Mesodermal cell (in vitro differentiated cells): Measurements from ENCODE around the gene STXBP2.

Experiments
- H3K27ac ChIP-seq: 2 replicates; pipeline ENCODE4 v1.7.0; 2013; ENCODE audit warnings: mild to moderate bottlenecking, low read depth, low read length, moderate library complexity; ENCODE audit not compliant: severe bottlenecking
- H3K36me3 ChIP-seq: 2 replicates; pipeline ENCODE4 v1.7.1; 2013; ENCODE audit warnings: mild to moderate bottlenecking, low read length, moderate library complexity; ENCODE audit not compliant: control insufficient read depth, insufficient read depth
- H3K4me1 ChIP-seq: one replicate; pipeline ENCODE4 v1.7.1; 2013; ENCODE audit warnings: mild to moderate bottlenecking, low read length; ENCODE audit not compliant: insufficient read depth, control insufficient read depth, poor library complexity, severe bottlenecking
- H3K4me3 ChIP-seq: 2 replicates; pipeline ENCODE4 v1.7.0; 2013; ENCODE audit warnings: low read length, control low read depth, mild to moderate bottlenecking; ENCODE audit not compliant: insufficient read depth, poor library complexity, severe bottlenecking; ENCODE audit errors: extremely low read depth
- H3K9me3 ChIP-seq: 2 replicates; pipeline ENCODE4 v1.7.1; 2013; ENCODE audit warnings: mild to moderate bottlenecking, low read length, moderate library complexity; ENCODE audit not compliant: control insufficient read depth
- WGBS, 2 experiments: methylation state at CpG; one replicate each; pipeline ENCODE4 v1.1.5; 2013; ENCODE audit warnings: missing lambda C conversion rate in 2 of 2; ENCODE audit not compliant: insufficient coverage in 2 of 2; 5-methylcytosine and 5-hydroxymethylcytosine counted together

The STXBP2 gene

DNA sequence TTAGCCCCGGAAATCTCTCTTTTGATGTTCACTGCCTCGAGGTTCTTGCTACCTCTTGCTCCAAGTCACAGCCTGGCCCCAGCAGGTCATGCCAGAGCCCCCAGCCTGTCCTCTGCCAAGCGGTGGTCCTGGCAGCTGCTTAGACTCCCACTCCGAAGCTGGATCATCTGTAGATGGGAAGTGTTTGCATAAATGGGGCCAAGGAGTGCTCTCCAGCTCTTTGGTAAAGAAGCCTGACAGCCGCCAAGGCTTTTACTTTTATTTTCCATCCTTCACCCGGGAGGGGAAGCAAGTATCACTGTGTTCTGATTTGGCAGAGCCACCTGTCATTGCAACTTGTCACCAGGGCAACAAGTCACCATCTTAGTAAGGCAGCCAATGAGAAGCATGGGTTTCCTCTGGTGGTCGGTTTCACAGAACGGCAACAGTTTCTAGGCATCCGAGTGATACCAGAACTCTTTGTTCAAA lies 21.3 kb downstream of the STXBP2 start:
- no peaks in the 10 kb centered on the region for H3K4me1 ChIP-seq
- no peaks in the 10 kb centered on the region for H3K36me3 ChIP-seq
- no peak overlapping the region for H3K4me3 ChIP-seq
- no peak overlapping the region for H3K27ac ChIP-seq
- WGBS, 2 experiments: 30 to 51% methylated on average over 4 to 9 of the region's 9 CpGs
- no peaks in the 10 kb centered on the region for H3K9me3 ChIP-seq

DNA sequence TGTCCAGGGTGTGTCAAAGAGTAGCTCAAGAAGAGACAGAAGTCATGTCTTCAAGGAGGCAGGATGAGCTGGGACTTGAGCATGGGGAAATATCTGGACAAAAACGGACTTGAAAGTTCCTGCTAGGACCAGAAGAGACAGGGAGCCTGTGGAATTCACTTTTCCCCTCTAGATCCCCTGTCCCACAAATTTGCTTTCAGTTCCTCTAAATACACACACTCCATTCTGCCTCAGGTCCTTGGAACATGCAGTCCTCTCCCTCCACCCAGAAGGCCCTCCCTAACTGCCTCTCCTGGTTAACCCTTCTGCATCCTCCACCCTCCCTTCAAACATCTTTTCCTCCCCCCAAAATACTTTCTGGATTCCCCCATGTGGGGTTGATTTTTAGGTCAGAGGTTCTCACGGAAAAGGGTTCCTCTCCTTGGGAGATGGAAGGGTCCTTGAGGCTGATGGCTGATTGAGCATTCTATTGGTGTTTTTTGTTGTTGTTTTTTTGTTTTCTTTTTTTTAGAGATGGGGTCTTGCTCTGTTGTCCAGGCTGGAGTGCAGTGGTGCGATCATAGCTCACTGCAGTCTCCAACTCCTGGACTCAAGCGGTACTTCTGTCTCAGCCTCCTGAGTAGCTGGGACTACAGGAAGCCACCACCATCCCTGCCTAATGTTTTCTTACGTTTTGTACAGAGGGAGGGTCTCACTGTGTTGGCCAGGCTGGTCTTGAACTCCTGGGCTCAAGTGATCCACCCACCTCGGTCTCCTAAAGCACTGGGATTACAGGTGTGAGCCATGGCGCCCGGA lies 25.0 kb downstream of the STXBP2 start:
- H3K9me3 ChIP-seq: no peaks in the 10 kb centered on the region
- 70 to 80% methylated on average over 3 to 5 of the region's 8 CpGs for WGBS, 2 experiments
- no peaks in the 10 kb centered on the region for H3K4me1 ChIP-seq
- H3K4me3 ChIP-seq: no peak overlapping the region
- H3K27ac ChIP-seq: no peak overlapping the region
- H3K36me3 ChIP-seq: no peaks in the 10 kb centered on the region

- Histone ChIP-seq H3K27ac (no peak overlapping the region), H3K4me3 (no peak overlapping the region), H3K9me3 (no peaks in the 10 kb centered on the region), H3K4me1 (no peaks in the 10 kb centered on the region), H3K36me3 (no peaks in the 10 kb centered on the region)
- 86 to 91% methylated on average over 9 to 11 of the region's 14 CpGs for WGBS, 2 experiments
Observed at GRCh38 chr19:7662657-7663056, 25.7 kb downstream of the STXBP2 start.

DNA sequence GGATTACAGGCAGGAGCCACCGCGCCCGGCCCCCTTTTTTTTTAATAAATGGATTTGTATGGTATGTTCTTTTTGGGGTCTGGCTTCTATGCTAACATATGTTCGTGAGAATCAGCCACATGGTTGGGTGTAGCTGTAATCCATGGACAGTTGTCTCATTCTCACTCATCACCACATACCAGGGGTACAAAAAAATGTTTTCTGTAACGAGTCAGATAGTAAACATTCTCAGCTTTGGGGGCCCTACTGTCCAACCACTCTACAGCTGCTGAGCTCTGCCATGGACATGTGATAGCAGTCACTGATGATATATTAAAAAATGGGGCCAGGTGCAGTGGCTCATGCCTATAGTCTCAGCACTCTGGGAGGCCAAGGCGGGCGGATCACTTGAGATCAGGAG lies 26.8 kb downstream of the STXBP2 start:
- Histone ChIP-seq H3K27ac (no peak overlapping the region), H3K9me3 (no peaks in the 10 kb centered on the region), H3K36me3 (no peaks in the 10 kb centered on the region), H3K4me1 (no peaks in the 10 kb centered on the region), H3K4me3 (no peak overlapping the region)
- WGBS, 2 experiments: 75 to 89% methylated on average over 2 to 3 of the region's 7 CpGs

GRCh38 chr19:7665076-7665475 lies 28.2 kb downstream of the STXBP2 start:
- no peaks in the 10 kb centered on the region for H3K9me3 ChIP-seq
- no peaks in the 10 kb centered on the region for H3K36me3 ChIP-seq
- H3K4me1 ChIP-seq: no peaks in the 10 kb centered on the region
- 88 to 89% methylated on average over 3 to 4 of the region's 4 CpGs for WGBS, 2 experiments
- no peak overlapping the region for H3K27ac ChIP-seq
- H3K4me3 ChIP-seq: no peak overlapping the region

DNA sequence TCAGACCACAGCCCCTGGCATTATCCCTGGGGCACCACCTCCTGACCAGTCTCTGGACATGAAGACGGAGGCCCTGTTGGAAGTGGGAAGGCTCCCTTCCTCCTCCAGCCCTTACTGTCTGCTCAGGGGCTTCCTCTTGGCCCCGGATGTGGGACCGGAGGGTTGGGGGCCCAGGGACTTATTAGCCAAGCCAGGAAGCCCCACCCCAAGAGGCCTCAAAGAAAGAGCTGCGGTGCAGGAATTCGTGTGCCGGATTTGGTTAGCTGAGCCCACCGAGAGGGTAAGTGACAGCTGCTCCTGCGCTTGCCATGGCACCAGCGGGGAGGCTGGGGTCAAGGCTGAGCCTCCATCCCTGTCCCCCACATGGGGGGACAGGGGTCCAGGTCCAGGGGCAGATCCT lies 31.9 kb downstream of the STXBP2 start, which contains the start of gene RETN:
TSS of gene RETN (plus strand) at position 208 of the 400 bp plus-strand sequence. CDS start 278 bp downstream, outside the sequence.
- Histone ChIP-seq H3K36me3 (no peaks in the 10 kb centered on the region), H3K4me1 (no peaks in the 10 kb centered on the region), H3K9me3 (no peaks in the 10 kb centered on the region), H3K4me3 (no peak within 1 kb of the TSS), H3K27ac (no peak within 1 kb of the TSS)
- WGBS, 2 experiments: 68 to 79% methylated on average over 7 to 9 of the region's 9 CpGs

DNA sequence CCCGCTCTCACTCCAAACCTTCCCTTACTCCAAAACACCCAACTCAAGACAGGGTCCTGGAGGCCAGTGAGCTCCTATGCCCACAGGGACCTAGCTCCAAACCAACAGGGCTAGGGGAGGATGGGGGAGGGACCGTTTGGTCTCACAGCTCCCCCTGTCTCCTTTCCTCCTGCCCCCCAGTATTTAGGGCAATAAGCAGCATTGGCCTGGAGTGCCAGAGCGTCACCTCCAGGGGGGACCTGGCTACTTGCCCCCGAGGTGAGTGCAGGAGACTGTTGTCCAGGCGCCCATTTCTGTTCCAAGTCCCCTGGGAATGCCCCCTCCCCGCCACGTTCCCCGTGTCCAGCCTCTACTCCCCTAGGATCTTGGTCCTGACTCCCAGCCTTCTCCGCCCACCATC lies 32.7 kb downstream of the STXBP2 start:
- Histone ChIP-seq H3K36me3 (no peaks in the 10 kb centered on the region), H3K9me3 (no peaks in the 10 kb centered on the region), H3K27ac (no peak overlapping the region), H3K4me3 (no peak overlapping the region), H3K4me1 (no peaks in the 10 kb centered on the region)
- 34 to 44% methylated on average over 5 to 8 of the region's 9 CpGs for WGBS, 2 experiments

DNA sequence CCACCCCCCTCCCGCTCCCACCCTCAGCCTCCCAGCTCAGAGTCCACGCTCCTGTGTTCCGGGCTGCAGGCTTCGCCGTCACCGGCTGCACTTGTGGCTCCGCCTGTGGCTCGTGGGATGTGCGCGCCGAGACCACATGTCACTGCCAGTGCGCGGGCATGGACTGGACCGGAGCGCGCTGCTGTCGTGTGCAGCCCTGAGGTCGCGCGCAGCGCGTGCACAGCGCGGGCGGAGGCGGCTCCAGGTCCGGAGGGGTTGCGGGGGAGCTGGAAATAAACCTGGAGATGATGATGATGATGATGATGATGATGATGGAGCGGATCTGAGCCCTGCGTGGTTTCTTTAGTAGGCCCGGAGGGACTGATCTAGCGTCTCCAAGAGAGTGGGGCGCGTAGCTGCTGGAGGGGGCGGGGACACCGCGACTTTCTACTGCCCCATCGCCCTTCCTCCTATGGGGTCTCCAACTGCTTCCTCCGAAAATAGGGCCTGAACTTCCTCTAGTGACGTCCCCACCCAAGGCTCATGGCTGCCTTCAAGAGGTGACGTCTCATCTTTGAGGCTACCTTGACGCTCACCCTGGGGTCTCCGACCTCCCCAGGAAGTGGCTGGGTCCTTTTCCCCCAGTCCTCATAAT lies 33.4 kb downstream of the STXBP2 start:
- peak overlapping the region; percentile 3 for H3K4me3 ChIP-seq
- 9 to 16% methylated on average over 31 to 39 of the region's 43 CpGs for WGBS, 2 experiments
- no peak overlapping the region for H3K27ac ChIP-seq
- H3K4me1 ChIP-seq: no peaks in the 10 kb centered on the region
- no peaks in the 10 kb centered on the region for H3K9me3 ChIP-seq
- no peaks in the 10 kb centered on the region for H3K36me3 ChIP-seq

- no peaks in the 10 kb centered on the region for H3K36me3 ChIP-seq
- no peaks in the 10 kb centered on the region for H3K4me1 ChIP-seq
- no peak overlapping the region for H3K4me3 ChIP-seq
- no peak overlapping the region for H3K27ac ChIP-seq
- no peaks in the 10 kb centered on the region for H3K9me3 ChIP-seq
- 35 to 68% methylated on average over 4 to 6 of the region's 9 CpGs for WGBS, 2 experiments
Observed at GRCh38 chr19:7670790-7671189, 33.9 kb downstream of the STXBP2 start.

DNA sequence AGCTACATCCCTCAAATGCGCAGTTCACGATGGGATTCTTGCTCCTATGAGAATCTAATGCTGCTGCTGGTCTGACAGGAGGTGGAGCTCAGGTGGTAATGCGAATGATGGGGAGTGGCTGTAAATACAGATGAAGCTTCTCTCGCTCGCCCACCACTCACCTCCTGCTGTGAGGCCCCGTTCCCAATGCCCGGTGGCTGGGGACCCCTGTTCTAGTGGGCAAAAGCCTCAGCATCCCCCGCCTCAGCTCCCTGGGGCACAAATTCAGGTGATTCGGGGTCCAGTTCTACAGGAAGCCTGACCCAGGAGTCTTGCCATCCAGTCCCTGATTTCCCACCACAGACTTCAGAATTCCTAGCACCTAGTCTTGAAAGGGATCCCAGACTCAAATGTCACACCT lies 35.6 kb downstream of the STXBP2 start:
- 34 to 45% methylated on average over 3 to 7 of the region's 9 CpGs for WGBS, 2 experiments

More for the DNA sequence above, 35.6 kb downstream of the STXBP2 start:
- no peak overlapping the region for H3K4me3 ChIP-seq
- H3K9me3 ChIP-seq: no peaks in the 10 kb centered on the region
- no peaks in the 10 kb centered on the region for H3K4me1 ChIP-seq
- H3K27ac ChIP-seq: no peak overlapping the region
- no peaks in the 10 kb centered on the region for H3K36me3 ChIP-seq
